GM19099 (cell line): ENCODE data around the gene SLC9A6.

Experiments used
- POLR2A ChIP-seq: IDR thresholded peaks from 3 replicates; pipeline ENCODE4 v1.6.1; 2011; ENCODE audit warnings: low read depth; ENCODE audit not compliant: insufficient read length; ENCODE audit errors: extremely low read depth

Gene SLC9A6

GRCh38 chrX:135985157-135985972, at the start of gene SLC9A6:
Gene SLC9A6 (plus strand): TSS chrX:135985435. CDS start chrX:135985659, 224 bp downstream.
- peak; percentile 42 for TF ChIP-seq POLR2A

GRCh38 chrX:135944486-135944885, 40.7 kb upstream of the SLC9A6 start:
- no peak for TF ChIP-seq POLR2A

GRCh38 chrX:135951291-135951690, 33.9 kb upstream of the SLC9A6 start:
- TF ChIP-seq POLR2A, result no peak

GRCh38 chrX:135973025-135973547, 12.1 kb upstream of the SLC9A6 start:
- TF ChIP-seq POLR2A, result no peak

- peak; percentile 56 for TF ChIP-seq POLR2A
Observed at GRCh38 chrX:135973548-135974278, 11.5 kb upstream of the SLC9A6 start, which contains the start of gene MMGT1. Gene MMGT1 (minus strand): TSS chrX:135973988. CDS start chrX:135973675, 313 bp downstream.

GRCh38 chrX:135974279-135974856, 10.9 kb upstream of the SLC9A6 start:
- TF ChIP-seq POLR2A, result no peak

- no peak for TF ChIP-seq POLR2A
Observed at GRCh38 chrX:135975421-135975820, 9.8 kb upstream of the SLC9A6 start.

GRCh38 chrX:135977611-135978010, 7.6 kb upstream of the SLC9A6 start:
- no peak for TF ChIP-seq POLR2A

- no peak for TF ChIP-seq POLR2A
Observed at GRCh38 chrX:135981010-135981409, 4.2 kb upstream of the SLC9A6 start.

- TF ChIP-seq POLR2A, result no peak
Observed at GRCh38 chrX:135981668-135982067, 3.6 kb upstream of the SLC9A6 start.

GRCh38 chrX:135982860-135983259, 2.4 kb upstream of the SLC9A6 start:
- TF ChIP-seq POLR2A, result no peak

GRCh38 chrX:135984256-135984655, 979 bp upstream of the SLC9A6 start:
- TF ChIP-seq POLR2A, result no peak

- TF ChIP-seq POLR2A, result no peak
Observed at GRCh38 chrX:135984791-135985156, 461 bp upstream of the SLC9A6 start.

- TF ChIP-seq POLR2A, result no peak
Observed at GRCh38 chrX:135985973-135986310, 707 bp downstream of the SLC9A6 start.

GRCh38 chrX:135988245-135988644, 3.0 kb downstream of the SLC9A6 start:
- no peak for TF ChIP-seq POLR2A

- no peak for TF ChIP-seq POLR2A
Observed at GRCh38 chrX:136015016-136015415, 29.8 kb downstream of the SLC9A6 start.

- no peak for TF ChIP-seq POLR2A
Observed at GRCh38 chrX:136016881-136017280, 31.6 kb downstream of the SLC9A6 start.
